ENCODE data around the gene BANP.
"Not testable (repeated sequence)": the region's sequence is repeated elsewhere in the genome, so short reads cannot be mapped to it uniquely, and the experiment has no call there.

DNA sequence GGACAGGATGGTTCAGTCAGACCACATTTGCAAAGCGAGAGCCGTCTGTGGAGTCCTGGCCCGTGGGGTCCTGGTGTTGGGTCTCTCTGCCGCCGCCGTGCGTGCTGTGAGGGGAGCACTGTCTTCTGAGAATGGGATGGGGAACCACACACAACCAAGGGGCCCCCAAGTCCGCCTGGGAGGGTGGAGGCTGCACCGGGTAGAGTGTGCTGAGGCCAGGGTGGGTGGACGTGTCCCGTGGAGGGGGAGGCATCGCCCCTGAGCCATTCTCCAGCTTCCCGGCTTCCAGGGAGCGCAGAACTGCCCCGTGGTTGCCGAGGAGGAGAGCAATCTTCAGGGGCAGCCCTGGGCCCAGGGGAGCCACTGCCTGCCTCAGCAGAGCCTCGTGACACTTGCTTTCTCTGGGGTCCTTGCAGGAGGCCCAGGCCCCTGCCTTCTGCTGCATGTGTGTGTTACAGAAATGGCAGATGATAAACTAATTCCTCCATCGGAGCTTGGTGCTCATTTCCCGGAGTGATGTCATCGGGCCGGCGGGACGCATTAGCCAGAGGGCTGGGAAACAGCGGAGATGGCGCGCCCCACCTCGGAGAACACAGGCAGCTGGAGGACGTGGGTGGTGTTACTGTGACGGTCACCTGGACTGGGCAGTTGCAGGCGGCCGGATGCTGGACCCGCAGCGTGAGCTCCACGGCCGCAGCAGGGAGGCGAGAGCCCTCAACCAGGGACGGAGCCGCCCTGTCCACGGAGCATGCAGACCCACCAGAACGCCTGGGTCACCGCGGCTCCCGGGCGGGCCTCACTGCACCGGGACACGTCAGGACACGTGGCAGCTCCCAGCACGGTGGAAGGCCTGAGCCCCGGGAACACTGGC, 168.9 kb downstream of the BANP start:
- not testable (repeated sequence) for TF ChIP-seq POLR2AphosphoS5 (IDR thresholded peaks at IDR 0.05; ENCODE audit: low read depth, low read length); YY1 (IDR thresholded peaks at IDR 0.05; ENCODE audit: low read depth)
